Nephron progenitor cell (in vitro differentiated cells): Measurements from ENCODE around the gene EN1.

Experiments used
- DNase-seq: peaks from one replicate; pipeline ENCODE4 v3.0.0; 2021
- H3K27ac Mint-ChIP-seq: 2 replicates; pipeline ENCODE4 v1.8.0; 2021; ENCODE audit warnings: mild to moderate bottlenecking, moderate library complexity, mixed read lengths
- H3K27me3 Mint-ChIP-seq: 2 replicates; pipeline ENCODE4 v1.8.0; 2021; ENCODE audit warnings: mild to moderate bottlenecking, low read depth, mixed read lengths; ENCODE audit not compliant: poor library complexity
- H3K36me3 Mint-ChIP-seq: 2 replicates; pipeline ENCODE4 v1.8.0; 2021; ENCODE audit warnings: low read depth, mixed read lengths
- H3K4me1 Mint-ChIP-seq: 2 replicates; pipeline ENCODE4 v1.8.0; 2021; ENCODE audit warnings: mixed read lengths
- H3K4me3 Mint-ChIP-seq: 2 replicates; pipeline ENCODE4 v1.8.0; 2021; ENCODE audit warnings: mild to moderate bottlenecking, moderate library complexity, mixed read lengths
- H3K9me3 Mint-ChIP-seq: 2 replicates; pipeline ENCODE4 v1.8.0; 2021; ENCODE audit warnings: mild to moderate bottlenecking, moderate library complexity, mixed read lengths
- TF ChIP-seq, protein P1 (sequence below): fragments of 200-600 bp; sonication (generic); IDR thresholded peaks from 2 replicates; pipeline ENCODE4 v1.5.0; 2021; ENCODE audit warnings: antibody characterized with exemption

The EN1 gene

DNA sequence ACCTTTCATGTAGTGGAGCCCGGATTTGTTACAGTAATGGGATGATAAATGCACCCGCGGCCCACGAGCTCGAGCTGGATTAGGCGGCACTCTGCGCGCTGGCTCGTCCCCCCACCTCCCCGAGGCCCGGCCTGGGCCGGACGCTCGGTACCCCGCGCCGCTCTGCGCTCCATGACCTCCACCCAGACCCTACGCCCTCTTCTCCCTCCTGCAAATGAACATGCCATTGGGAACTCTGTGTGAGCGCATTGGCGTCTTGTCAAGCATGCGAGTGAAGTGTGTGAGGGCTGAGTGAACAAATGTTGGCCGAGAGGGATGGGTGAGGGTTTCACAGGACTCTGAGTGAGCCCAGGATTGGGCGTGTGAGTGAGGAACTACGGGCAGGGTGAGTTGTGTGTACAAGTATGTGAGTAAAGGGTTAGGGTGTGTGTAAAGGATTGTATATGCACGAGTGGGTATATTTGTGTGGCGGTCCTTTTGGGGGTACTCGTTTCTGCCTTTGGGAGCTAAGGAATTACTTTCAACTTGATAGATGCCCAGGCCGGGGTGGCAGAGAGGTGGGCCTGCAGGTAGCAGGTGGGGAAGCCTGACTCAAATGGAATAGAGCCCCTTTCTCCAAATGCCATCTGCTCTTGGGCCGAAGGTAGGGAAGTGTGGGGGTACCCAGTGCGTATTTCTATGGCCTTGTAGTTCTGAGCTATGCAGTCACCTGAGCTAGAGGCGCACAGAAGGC, 2.9 kb upstream of the EN1 start:
- H3K27me3 Mint-ChIP-seq: peaks cover 97% of the 10 kb centered on the region
- DNase-seq: no peak
- no peak overlapping the region for H3K27ac Mint-ChIP-seq
- peaks cover 59% of the 10 kb centered on the region for H3K4me1 Mint-ChIP-seq
- H3K4me3 Mint-ChIP-seq: no peak overlapping the region
- no peaks in the 10 kb centered on the region for H3K36me3 Mint-ChIP-seq
- H3K9me3 Mint-ChIP-seq: peaks cover 4% of the 10 kb centered on the region
- TF ChIP-seq, protein P1, sequence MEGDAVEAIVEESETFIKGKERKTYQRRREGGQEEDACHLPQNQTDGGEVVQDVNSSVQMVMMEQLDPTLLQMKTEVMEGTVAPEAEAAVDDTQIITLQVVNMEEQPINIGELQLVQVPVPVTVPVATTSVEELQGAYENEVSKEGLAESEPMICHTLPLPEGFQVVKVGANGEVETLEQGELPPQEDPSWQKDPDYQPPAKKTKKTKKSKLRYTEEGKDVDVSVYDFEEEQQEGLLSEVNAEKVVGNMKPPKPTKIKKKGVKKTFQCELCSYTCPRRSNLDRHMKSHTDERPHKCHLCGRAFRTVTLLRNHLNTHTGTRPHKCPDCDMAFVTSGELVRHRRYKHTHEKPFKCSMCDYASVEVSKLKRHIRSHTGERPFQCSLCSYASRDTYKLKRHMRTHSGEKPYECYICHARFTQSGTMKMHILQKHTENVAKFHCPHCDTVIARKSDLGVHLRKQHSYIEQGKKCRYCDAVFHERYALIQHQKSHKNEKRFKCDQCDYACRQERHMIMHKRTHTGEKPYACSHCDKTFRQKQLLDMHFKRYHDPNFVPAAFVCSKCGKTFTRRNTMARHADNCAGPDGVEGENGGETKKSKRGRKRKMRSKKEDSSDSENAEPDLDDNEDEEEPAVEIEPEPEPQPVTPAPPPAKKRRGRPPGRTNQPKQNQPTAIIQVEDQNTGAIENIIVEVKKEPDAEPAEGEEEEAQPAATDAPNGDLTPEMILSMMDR: no peak

DNA sequence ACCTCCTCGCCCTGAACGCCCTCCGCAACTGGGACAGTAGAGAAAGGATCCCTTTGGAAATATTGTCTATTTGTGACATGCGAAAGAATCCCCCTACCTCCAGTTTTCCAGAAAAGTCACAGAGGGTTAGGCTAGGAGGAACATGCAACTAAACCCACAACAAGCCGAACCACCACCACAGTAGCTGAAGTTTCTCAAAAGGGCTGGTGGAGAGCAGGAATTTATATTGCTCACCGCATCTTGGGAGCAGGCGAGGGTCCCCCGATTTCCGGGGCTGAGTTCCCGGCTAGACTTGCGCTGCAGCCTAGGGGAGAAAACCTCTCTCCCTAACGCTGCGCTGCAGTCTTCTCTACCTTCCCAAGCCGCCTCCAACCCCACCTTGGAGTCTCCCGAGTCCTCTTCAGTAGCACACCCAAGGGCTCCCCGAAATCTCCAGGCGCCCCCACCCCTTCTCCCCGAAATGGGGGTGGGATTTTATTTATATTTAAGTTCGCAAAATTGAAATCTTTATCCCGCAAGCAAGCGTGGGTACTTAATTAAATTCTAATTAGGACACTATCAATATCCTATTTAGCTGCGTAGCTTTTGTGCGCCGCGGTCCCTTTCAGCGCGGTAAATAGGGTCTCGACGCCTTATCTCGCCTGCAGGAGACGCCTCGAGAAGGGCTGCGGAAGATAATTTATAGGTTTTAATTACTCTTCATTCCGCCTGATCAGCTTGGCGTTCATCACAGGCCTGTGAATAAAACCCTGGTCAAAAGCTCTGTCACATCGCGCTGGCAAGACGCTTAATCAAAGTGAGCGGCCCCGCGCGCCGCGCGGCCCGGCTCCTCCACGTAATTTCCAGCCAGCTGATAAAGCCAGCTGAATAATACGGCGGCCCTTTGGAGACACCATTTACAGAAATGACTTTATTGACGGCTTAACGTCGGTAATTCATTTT, 2.0 kb upstream of the EN1 start:
- no peak overlapping the region for H3K27ac Mint-ChIP-seq
- H3K36me3 Mint-ChIP-seq: no peaks in the 10 kb centered on the region
- no peak overlapping the region for H3K4me3 Mint-ChIP-seq
- peaks cover 4% of the 10 kb centered on the region for H3K9me3 Mint-ChIP-seq
- H3K4me1 Mint-ChIP-seq: peaks cover 66% of the 10 kb centered on the region
- H3K27me3 Mint-ChIP-seq: peaks cover 97% of the 10 kb centered on the region
- TF ChIP-seq, protein P1: no peak
- DNase-seq: peak; percentile 41

DNA sequence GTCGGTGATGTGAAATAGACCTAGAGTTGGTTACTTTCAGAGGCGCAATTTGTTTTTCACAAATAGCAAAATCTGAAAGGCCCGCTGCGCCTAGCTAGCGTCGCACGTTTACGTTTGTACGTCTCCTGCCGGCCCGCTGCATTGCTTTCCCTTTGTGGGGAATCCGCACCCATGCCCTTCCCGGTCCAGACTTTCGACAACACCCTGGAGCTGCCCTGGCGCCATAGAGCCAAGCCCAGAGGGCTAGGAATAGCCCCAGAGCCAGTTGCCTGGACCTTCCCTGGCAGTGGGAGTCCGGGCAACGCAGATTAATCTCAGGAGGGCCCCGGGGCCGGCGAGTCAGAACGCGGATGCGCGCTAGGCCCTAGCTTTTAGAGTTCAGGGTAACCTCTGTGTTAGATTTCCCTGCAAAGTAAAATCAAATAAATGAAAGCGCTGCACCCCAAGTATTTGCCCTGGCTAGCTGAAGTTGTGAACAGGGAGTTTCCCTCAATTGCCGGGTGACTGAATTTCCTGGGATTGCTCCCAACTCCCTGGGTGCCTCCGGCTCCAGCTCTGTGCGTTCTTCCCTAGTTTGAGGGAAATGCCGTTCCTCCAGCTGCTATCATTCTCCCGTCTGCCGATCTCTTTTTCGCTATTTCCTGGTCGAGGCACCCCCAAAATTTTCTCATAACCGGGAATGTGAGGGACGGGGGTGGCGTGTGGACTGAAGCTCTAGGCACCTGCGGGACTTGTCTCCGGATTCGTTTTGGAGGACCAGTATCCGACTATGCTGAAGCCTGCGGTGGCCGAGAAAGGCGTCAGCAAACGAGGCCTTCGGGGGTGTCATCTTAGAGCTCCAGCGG, 1.2 kb upstream of the EN1 start:
- no peaks in the 10 kb centered on the region for H3K36me3 Mint-ChIP-seq
- peak; percentile 43 for DNase-seq
- TF ChIP-seq, protein P1: no peak
- peaks cover 63% of the 10 kb centered on the region for H3K4me1 Mint-ChIP-seq
- H3K4me3 Mint-ChIP-seq: peak overlapping the region; percentile 54
- H3K9me3 Mint-ChIP-seq: no peaks in the 10 kb centered on the region
- H3K27me3 Mint-ChIP-seq: peaks cover 97% of the 10 kb centered on the region
- no peak overlapping the region for H3K27ac Mint-ChIP-seq

DNA sequence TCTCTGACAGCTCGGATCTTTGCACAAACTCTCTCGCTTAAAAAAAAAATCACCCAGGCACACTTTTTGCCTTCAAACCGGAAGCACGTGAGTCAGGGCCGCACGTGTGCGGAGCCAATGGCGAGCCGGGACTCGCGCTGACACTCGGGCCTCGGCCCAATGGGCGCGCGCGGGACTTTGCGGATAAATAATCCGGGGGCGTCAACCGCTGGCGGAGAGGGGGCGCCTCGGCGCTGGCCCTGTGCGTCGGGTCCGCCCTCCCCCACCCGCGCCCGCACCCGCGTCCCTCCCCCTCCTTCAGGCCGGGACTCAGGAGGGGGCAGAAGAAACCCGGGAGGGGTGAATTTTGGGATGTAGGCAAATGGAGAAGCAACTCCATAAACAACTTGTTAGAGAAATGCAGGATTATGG, 319 bp upstream of the EN1 start:
- peak overlapping the region; percentile 70 for H3K4me3 Mint-ChIP-seq
- TF ChIP-seq, protein P1: no peak
- no peak overlapping the region for H3K27ac Mint-ChIP-seq
- DNase-seq: peak; percentile 54
- no peaks in the 10 kb centered on the region for H3K9me3 Mint-ChIP-seq
- peaks cover 58% of the 10 kb centered on the region for H3K4me1 Mint-ChIP-seq
- no peaks in the 10 kb centered on the region for H3K36me3 Mint-ChIP-seq
- peaks cover 97% of the 10 kb centered on the region for H3K27me3 Mint-ChIP-seq

DNA sequence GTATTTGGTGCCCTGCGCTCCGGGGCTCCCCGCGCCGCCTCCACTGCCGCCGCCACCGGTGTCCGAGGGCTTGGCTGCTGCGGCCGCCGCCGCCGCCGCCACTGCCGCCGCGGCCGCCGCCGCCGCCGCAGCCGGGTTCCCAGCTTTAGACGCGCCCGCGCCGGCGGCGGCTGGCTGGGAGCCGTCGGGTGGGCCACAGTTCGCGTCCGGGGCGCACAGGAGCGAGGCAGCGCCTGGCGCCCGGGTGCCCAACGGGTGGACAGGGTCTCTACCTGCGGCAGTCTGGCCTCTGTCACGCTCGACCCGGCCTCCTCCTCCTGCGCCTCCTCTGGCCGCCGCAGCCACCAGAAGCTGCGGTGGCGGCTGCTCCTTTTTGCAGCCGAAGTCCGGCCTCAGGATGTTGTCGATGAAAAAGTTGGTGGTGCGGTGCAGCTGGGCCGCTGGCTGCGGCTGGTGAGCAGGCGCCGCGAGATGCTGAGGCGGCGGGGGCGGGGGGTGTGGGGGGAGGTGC, 951 bp downstream of the EN1 start:
- H3K36me3 Mint-ChIP-seq: no peaks in the 10 kb centered on the region
- DNase-seq: peak; percentile 51
- H3K27me3 Mint-ChIP-seq: peaks cover 97% of the 10 kb centered on the region
- peaks cover 57% of the 10 kb centered on the region for H3K4me1 Mint-ChIP-seq
- H3K9me3 Mint-ChIP-seq: no peaks in the 10 kb centered on the region
- H3K27ac Mint-ChIP-seq: no peak overlapping the region
- TF ChIP-seq, protein P1: no peak
- no peak overlapping the region for H3K4me3 Mint-ChIP-seq
